GM12874 (cell line): ENCODE measurements around the gene DCBLD2.

Experiments
- CTCF ChIP-seq: IDR thresholded peaks from 2 replicates; pipeline ENCODE4 v1.5.1; 2011; ENCODE audit warnings: low read depth, mild to moderate bottlenecking, control low read depth, low read length, moderate library complexity; ENCODE audit not compliant: insufficient read depth

The DCBLD2 gene

GRCh38 chr3:98759629-98760028 is 141.9 kb downstream of the DCBLD2 start:
- TF ChIP-seq CTCF: no peak

- TF ChIP-seq CTCF: no peak
Observed at GRCh38 chr3:98755601-98756000, 145.9 kb downstream of the DCBLD2 start.

DNA sequence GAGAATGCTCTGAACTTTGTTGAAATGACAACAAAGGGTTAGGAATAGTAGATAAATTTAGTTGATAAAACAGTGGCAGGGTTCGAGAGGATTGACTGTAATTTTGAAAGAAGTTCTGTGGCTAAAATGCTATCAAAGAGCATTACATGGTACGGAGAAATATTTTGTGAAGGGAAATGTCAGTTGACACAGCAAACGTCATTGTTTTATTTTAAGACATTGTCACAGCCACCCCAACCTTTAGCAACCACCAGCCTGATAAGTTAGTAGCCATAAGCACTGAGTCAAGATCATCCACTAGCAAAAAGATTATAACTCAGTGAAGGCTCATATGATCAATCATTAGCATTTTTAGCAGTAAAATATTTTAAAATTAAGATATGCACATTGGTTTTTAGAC is 147.0 kb downstream of the DCBLD2 start:
- TF ChIP-seq CTCF: no peak

GRCh38 chr3:98750276-98750919 is 151.1 kb downstream of the DCBLD2 start:
- TF ChIP-seq CTCF: no peak

DNA sequence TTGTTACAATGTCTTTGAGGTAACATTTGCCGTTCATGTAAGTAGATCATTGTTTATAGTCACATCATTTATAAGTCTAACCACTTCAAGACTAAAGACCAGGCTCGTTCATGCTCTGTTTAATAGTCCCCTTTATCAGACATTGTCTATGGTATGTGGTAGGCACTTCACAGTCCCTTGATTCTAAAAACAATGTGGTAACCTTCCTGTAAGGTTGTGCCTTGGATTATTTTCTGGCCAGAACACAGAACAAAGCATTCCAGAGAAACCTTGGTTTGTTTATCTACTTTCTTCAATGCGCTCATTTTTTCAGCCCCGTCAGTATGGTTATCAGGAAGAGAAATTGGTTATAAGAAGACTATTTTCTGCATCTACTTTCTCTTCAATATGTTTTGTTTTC is 154.6 kb downstream of the DCBLD2 start:
- no peak for TF ChIP-seq CTCF

DNA sequence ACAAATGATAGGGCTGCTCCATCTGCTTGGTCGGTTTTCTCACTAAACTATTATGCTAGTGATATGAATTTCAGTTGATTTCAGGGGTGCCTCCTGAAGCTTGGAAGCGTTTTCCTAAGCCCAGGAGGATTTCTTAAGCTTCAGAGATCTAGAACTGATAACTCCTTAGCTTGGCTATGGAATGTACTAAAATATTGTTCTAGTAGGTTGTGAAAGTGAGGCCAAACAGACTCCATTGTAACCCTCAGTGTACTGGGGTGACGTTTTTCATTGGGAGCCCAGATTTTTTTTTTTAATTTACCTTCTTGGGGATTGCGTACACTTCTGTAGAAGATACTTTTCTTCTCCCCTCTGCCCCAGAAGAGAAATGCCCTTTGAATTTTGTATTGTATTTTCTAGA is 155.4 kb downstream of the DCBLD2 start:
- TF ChIP-seq CTCF: no peak
